Measurements from ENCODE around the gene INSYN2A.
A peak's percentile ranks its signal among the peaks of the same experiment; 100 is the strongest.

Gene INSYN2A

GRCh38 chr10:127196282-127197153, at the start of gene INSYN2A:
TSS of gene INSYN2A (minus strand) at chr10:127196591. CDS start at chr10:127176395, 20,196 bp downstream.
- no peak for DNase-seq

GRCh38 chr10:127245456-127245855, 49.1 kb upstream of the INSYN2A start:
- no peak for DNase-seq

- DNase-seq = peak; percentile 64
These were observed 47.3 kb upstream of the INSYN2A start for GRCh38 chr10:127243490-127244272.

- no peak for DNase-seq
These were observed 46.5 kb upstream of the INSYN2A start for GRCh38 chr10:127242914-127243313.

- DNase-seq = no peak
These were observed 39.9 kb upstream of the INSYN2A start for GRCh38 chr10:127236266-127236665.

GRCh38 chr10:127234306-127234800, 38.0 kb upstream of the INSYN2A start:
- DNase-seq = no peak

- DNase-seq = no peak
These were observed 31.9 kb upstream of the INSYN2A start for GRCh38 chr10:127228195-127228787.

GRCh38 chr10:127227663-127228062, 31.3 kb upstream of the INSYN2A start:
- DNase-seq = no peak

GRCh38 chr10:127227027-127227426, 30.6 kb upstream of the INSYN2A start:
- no peak for DNase-seq

GRCh38 chr10:127221281-127221680, 24.9 kb upstream of the INSYN2A start:
- no peak for DNase-seq

GRCh38 chr10:127218658-127219057, 22.3 kb upstream of the INSYN2A start:
- DNase-seq = no peak

- no peak for DNase-seq
These were observed 20.4 kb upstream of the INSYN2A start for GRCh38 chr10:127216786-127217185.

GRCh38 chr10:127216274-127216673, 19.9 kb upstream of the INSYN2A start:
- DNase-seq = no peak

GRCh38 chr10:127215866-127216265, 19.5 kb upstream of the INSYN2A start:
- DNase-seq = no peak

GRCh38 chr10:127210936-127211466, 14.6 kb upstream of the INSYN2A start:
- no peak for DNase-seq

GRCh38 chr10:127207081-127207480, 10.7 kb upstream of the INSYN2A start:
- DNase-seq = no peak

GRCh38 chr10:127203067-127203466, 6.7 kb upstream of the INSYN2A start:
- DNase-seq = no peak

GRCh38 chr10:127200646-127201045, 4.3 kb upstream of the INSYN2A start:
- DNase-seq = no peak

GRCh38 chr10:127198721-127199120, 2.3 kb upstream of the INSYN2A start:
- DNase-seq = no peak

- no peak for DNase-seq
These were observed 1.9 kb upstream of the INSYN2A start for GRCh38 chr10:127198307-127198706.

- DNase-seq = no peak
These were observed 702 bp upstream of the INSYN2A start for GRCh38 chr10:127197154-127197432.

GRCh38 chr10:127195571-127196281, 665 bp downstream of the INSYN2A start:
- no peak for DNase-seq

- DNase-seq = no peak
These were observed 1.3 kb downstream of the INSYN2A start for GRCh38 chr10:127195041-127195506.
